ENCODE results near the gene TRAF5. TPM values are rescaled to one million over a fixed set of nuclear protein-coding genes. Genes with fewer than 3 reads are reported as not detected.

The TRAF5 gene
- total RNA-seq, 1 experiment from 2014 or later = 22.2 TPM

GRCh38 chr1:211411639-211412038, 85.0 kb downstream of the TRAF5 start:
- H3K27me3 Mint-ChIP-seq (ENCODE audit: low read depth) = peaks cover 8% of the 10 kb centered on the region
- H3K9me3 Mint-ChIP-seq = peaks cover 55% of the 10 kb centered on the region

More at GRCh38 chr1:211411639-211412038, 85.0 kb downstream of the TRAF5 start:
- no peak for ATAC-seq
- DNase-seq (ENCODE audit: low spot score) = no peak
- Mint-ChIP-seq H3K27ac (no peak overlapping the region), H3K4me3 (no peak overlapping the region), H3K36me3 (peaks cover 63% of the 10 kb centered on the region), H3K4me1 (0 out of 2 replicates have a peak, but pooled peaks cover 4% of the 10 kb centered on the region)
- ChIA-PET CTCF (no interaction called here), POLR2A (no interaction called here)
- TF ChIP-seq, protein P1, sequence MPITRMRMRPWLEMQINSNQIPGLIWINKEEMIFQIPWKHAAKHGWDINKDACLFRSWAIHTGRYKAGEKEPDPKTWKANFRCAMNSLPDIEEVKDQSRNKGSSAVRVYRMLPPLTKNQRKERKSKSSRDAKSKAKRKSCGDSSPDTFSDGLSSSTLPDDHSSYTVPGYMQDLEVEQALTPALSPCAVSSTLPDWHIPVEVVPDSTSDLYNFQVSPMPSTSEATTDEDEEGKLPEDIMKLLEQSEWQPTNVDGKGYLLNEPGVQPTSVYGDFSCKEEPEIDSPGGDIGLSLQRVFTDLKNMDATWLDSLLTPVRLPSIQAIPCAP (CRISPR knock-in tag; IDR thresholded peaks at IDR 0.05) = no peak
- TF ChIP-seq JUN (CRISPR knock-in tag; IDR thresholded peaks at IDR 0.05) (no peak), JAZF1 (CRISPR knock-in tag; IDR thresholded peaks at IDR 0.05) (no peak), PRDM15 (CRISPR knock-in tag; IDR thresholded peaks at IDR 0.05) (no peak), CTCF (IDR thresholded peaks at IDR 0.05) (no peak), ELF4 (CRISPR knock-in tag; IDR thresholded peaks at IDR 0.05; ENCODE audit: low read depth) (no peak), TEAD4 (CRISPR knock-in tag; IDR thresholded peaks at IDR 0.05) (no peak), NR2C2 (CRISPR knock-in tag; IDR thresholded peaks at IDR 0.05) (no peak), ZNF396 (CRISPR knock-in tag; IDR thresholded peaks at IDR 0.05; ENCODE audit: borderline replicate concordance) (no peak), SMAD3 (CRISPR knock-in tag; IDR thresholded peaks at IDR 0.05; ENCODE audit: borderline replicate concordance) (no peak), NR1H2 (CRISPR knock-in tag; IDR thresholded peaks at IDR 0.05) (no peak)
- TF ChIP-seq, protein P2, sequence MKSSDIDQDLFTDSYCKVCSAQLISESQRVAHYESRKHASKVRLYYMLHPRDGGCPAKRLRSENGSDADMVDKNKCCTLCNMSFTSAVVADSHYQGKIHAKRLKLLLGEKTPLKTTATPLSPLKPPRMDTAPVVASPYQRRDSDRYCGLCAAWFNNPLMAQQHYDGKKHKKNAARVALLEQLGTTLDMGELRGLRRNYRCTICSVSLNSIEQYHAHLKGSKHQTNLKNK (CRISPR knock-in tag; IDR thresholded peaks at IDR 0.05) = no peak
- TF ChIP-seq, protein P3, sequence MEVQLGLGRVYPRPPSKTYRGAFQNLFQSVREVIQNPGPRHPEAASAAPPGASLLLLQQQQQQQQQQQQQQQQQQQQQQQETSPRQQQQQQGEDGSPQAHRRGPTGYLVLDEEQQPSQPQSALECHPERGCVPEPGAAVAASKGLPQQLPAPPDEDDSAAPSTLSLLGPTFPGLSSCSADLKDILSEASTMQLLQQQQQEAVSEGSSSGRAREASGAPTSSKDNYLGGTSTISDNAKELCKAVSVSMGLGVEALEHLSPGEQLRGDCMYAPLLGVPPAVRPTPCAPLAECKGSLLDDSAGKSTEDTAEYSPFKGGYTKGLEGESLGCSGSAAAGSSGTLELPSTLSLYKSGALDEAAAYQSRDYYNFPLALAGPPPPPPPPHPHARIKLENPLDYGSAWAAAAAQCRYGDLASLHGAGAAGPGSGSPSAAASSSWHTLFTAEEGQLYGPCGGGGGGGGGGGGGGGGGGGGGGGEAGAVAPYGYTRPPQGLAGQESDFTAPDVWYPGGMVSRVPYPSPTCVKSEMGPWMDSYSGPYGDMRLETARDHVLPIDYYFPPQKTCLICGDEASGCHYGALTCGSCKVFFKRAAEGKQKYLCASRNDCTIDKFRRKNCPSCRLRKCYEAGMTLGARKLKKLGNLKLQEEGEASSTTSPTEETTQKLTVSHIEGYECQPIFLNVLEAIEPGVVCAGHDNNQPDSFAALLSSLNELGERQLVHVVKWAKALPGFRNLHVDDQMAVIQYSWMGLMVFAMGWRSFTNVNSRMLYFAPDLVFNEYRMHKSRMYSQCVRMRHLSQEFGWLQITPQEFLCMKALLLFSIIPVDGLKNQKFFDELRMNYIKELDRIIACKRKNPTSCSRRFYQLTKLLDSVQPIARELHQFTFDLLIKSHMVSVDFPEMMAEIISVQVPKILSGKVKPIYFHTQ (CRISPR knock-in tag; IDR thresholded peaks at IDR 0.05) = no peak
